ENCODE measurements around the gene MORC4. TPM values are rescaled to one million over a fixed set of nuclear protein-coding genes. Genes with fewer than 3 reads are reported as not detected.

MORC4 gene
- total RNA-seq, 2 experiments from 2014 or later = 12.5 to 12.9 TPM

DNA sequence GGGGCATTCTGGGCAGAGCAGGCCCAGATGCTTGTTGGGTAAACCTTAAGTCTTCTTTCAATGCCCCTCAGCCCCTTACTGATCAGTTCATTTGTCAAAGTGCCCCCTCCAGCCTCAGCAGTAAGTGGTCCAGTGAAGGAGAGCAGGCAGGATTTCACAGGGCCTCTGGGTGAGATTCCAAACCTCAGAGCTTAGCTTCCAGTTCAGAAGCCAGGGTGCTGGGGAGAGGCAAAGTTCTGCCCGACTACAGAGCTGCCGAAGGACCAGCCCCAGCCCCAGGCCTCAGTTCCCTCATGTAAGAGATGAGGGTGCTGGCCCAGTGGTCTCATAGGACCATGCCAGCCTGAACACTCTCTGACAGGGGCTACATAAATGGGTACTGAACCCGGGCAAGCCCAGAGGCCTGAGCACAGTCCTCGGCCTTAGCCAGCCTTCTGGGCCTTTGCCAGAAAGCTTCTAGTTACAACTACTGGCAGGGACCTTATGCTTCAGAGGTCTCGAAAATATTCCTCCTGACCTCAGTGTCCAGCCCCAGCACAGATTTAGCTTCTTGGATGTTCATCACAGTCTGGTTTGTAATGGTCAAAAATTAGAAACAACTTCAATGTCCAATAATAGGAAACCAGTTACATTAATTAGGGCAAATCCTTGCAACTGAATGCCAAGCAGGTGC is 96.0 kb downstream of the MORC4 start:
- TF ChIP-seq, protein P1, sequence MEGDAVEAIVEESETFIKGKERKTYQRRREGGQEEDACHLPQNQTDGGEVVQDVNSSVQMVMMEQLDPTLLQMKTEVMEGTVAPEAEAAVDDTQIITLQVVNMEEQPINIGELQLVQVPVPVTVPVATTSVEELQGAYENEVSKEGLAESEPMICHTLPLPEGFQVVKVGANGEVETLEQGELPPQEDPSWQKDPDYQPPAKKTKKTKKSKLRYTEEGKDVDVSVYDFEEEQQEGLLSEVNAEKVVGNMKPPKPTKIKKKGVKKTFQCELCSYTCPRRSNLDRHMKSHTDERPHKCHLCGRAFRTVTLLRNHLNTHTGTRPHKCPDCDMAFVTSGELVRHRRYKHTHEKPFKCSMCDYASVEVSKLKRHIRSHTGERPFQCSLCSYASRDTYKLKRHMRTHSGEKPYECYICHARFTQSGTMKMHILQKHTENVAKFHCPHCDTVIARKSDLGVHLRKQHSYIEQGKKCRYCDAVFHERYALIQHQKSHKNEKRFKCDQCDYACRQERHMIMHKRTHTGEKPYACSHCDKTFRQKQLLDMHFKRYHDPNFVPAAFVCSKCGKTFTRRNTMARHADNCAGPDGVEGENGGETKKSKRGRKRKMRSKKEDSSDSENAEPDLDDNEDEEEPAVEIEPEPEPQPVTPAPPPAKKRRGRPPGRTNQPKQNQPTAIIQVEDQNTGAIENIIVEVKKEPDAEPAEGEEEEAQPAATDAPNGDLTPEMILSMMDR (IDR thresholded peaks at IDR 0.05) = no peak
- no peak overlapping the region for H3K4me3 ChIP-seq (ENCODE audit: low read length)
- no peaks in the 10 kb centered on the region for H3K4me1 Mint-ChIP-seq (ENCODE audit: low read depth)
- no peaks in the 10 kb centered on the region for H3K4me1 ChIP-seq (ENCODE audit: insufficient read depth, low read length)
- no peaks in the 10 kb centered on the region for H3K27me3 Mint-ChIP-seq
- no peak overlapping the region for H3K27ac Mint-ChIP-seq
- no peaks in the 10 kb centered on the region for H3K27me3 ChIP-seq (ENCODE audit: control insufficient read depth in 1 of 2, insufficient read depth in 2 of 2, low read length in 2 of 2)
- DNase-seq (no peak), ATAC-seq (ENCODE audit: poor library complexity) (no peak)
- H3K36me3 Mint-ChIP-seq (ENCODE audit: low read depth) = no peaks in the 10 kb centered on the region
- CTCF ChIA-PET = interaction anchor here (2.5 kb wide), 1 partner anchor 10 kb away, joined by 10 read pairs; no protein-coding TSS in a partner anchor
- no peaks in the 10 kb centered on the region for H3K9me3 ChIP-seq (ENCODE audit: control insufficient read depth in 1 of 2, insufficient read depth in 1 of 2, low read length in 2 of 2)
- intact Hi-C loops (cut with DNase I, micrococcal nuclease) = no loop called here
- no peak overlapping the region for H3K27ac ChIP-seq (ENCODE audit: low read depth in 1 of 2, low read length in 2 of 2)
- no peaks in the 10 kb centered on the region for H3K36me3 ChIP-seq (ENCODE audit: insufficient read depth, low read length)
- H3K4me3 Mint-ChIP-seq = no peak overlapping the region
- no peaks in the 10 kb centered on the region for H3K9me3 Mint-ChIP-seq
- POLR2A ChIA-PET = no interaction called here

DNA sequence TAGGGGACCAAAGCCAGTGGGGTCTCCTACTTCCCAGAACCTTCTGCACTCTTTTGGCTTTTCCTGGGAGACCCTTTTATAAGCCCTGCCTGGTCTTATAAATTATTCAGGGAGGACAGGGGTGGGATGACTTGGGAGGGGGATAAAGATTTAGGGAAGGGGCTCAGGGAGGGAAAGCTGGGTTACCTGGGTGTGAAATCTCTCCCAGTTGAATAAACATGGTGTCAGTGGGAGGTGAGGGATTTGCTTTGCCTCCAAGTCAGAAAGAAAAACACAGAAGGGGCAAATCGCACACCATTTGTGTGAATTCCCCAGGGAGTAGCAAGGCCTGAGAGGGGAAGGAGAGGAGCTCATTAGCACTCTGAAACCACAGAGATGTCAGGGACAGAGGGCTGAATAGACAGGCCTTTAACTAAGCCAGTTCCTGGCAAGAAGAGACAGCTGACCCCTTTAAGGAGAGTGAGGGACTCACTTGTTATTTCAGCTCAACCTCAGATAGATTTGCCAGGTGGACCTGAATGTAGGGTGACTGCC is 96.7 kb downstream of the MORC4 start, which contains the start of gene RIPPLY1:
Gene RIPPLY1 (minus strand): TSS at position 51 of the 534 bp plus-strand sequence. CDS start 54 bp downstream, outside the sequence.
- Histone ChIP-seq H3K36me3 (ENCODE audit: insufficient read depth, low read length) (no peaks in the 10 kb centered on the region), H3K4me1 (ENCODE audit: insufficient read depth, low read length) (no peaks in the 10 kb centered on the region), H3K4me3 (ENCODE audit: low read length) (no peak within 1 kb of the TSS), H3K9me3 (ENCODE audit: control insufficient read depth in 1 of 2, insufficient read depth in 1 of 2, low read length in 2 of 2) (no peaks in the 10 kb centered on the region), H3K27ac (ENCODE audit: low read depth in 1 of 2, low read length in 2 of 2) (no peak within 1 kb of the TSS), H3K27me3 (ENCODE audit: control insufficient read depth in 1 of 2, insufficient read depth in 2 of 2, low read length in 2 of 2) (no peaks in the 10 kb centered on the region)
- TF ChIP-seq, protein P1 (IDR thresholded peaks at IDR 0.05) = no peak
- no peaks in the 10 kb centered on the region for H3K36me3 Mint-ChIP-seq (ENCODE audit: low read depth)
- ATAC-seq (ENCODE audit: poor library complexity) (no peak), DNase-seq (no peak)
- H3K27me3 Mint-ChIP-seq = no peaks in the 10 kb centered on the region
- no peaks in the 10 kb centered on the region for H3K4me1 Mint-ChIP-seq (ENCODE audit: low read depth)
- no peak within 1 kb of the TSS for H3K4me3 Mint-ChIP-seq
- intact Hi-C loops (cut with DNase I, micrococcal nuclease) = no loop called here
- CTCF ChIA-PET = interaction anchor here (2.5 kb wide), 1 partner anchor 10 kb away, joined by 10 read pairs; no protein-coding TSS in a partner anchor
- H3K9me3 Mint-ChIP-seq = no peaks in the 10 kb centered on the region
- H3K27ac Mint-ChIP-seq = no peak within 1 kb of the TSS
- POLR2A ChIA-PET = no interaction called here

DNA sequence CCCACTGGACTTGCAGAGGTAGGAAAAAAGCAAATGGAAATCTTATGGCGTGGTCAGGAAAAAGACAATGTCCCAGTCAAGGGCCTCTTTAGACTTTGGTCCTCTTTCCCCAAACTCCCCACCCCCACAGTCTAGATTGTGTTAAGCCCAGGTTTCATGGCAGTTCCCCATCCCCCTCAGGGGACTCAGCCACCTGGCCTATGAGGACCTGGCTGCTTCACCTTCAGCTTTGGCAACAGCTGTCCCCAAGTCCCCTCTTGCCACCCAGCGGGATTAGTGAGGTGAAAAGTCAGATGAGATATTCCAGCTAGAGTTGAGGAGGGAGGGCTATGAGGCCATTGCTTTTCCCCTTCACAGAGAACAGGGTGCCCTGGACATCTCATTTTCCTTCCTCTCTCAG is 97.3 kb downstream of the MORC4 start:
- Histone ChIP-seq H3K4me1 (ENCODE audit: insufficient read depth, low read length) (no peaks in the 10 kb centered on the region), H3K27ac (ENCODE audit: low read depth in 1 of 2, low read length in 2 of 2) (no peak overlapping the region), H3K36me3 (ENCODE audit: insufficient read depth, low read length) (no peaks in the 10 kb centered on the region), H3K4me3 (ENCODE audit: low read length) (no peak overlapping the region), H3K9me3 (ENCODE audit: control insufficient read depth in 1 of 2, insufficient read depth in 1 of 2, low read length in 2 of 2) (no peaks in the 10 kb centered on the region), H3K27me3 (ENCODE audit: control insufficient read depth in 1 of 2, insufficient read depth in 2 of 2, low read length in 2 of 2) (no peaks in the 10 kb centered on the region)
- Mint-ChIP-seq H3K27me3 (no peaks in the 10 kb centered on the region), H3K27ac (no peak overlapping the region), H3K36me3 (ENCODE audit: low read depth) (no peaks in the 10 kb centered on the region), H3K4me1 (ENCODE audit: low read depth) (no peaks in the 10 kb centered on the region), H3K4me3 (no peak overlapping the region), H3K9me3 (no peaks in the 10 kb centered on the region)
- POLR2A ChIA-PET = no interaction called here
- no peak for ATAC-seq (ENCODE audit: poor library complexity)
- DNase-seq = no peak
- TF ChIP-seq, protein P1 (IDR thresholded peaks at IDR 0.05) = no peak
- intact Hi-C loops (cut with DNase I, micrococcal nuclease) = no loop called here
- CTCF ChIA-PET = interaction anchor here (2.5 kb wide), 1 partner anchor 9 kb away, joined by 10 read pairs; no protein-coding TSS in a partner anchor
